H1 (cell line): ENCODE measurements around the gene ZNF648. TPM values are rescaled to one million over a fixed set of nuclear protein-coding genes. Genes with fewer than 3 reads are reported as not detected.

Source experiments
- ASH2L ChIP-seq: fragments of 200-600, 300-600 bp; sonication (generic); IDR thresholded peaks from one replicate; pipeline ENCODE4 v1.7.1; 2017; ENCODE audit warnings: low read length
- BCL11A ChIP-seq, 2 experiments: IDR thresholded peaks; one replicate each; pipeline ENCODE4 v1.6.1; 2011; ENCODE audit warnings: low read depth in 2 of 2, low read length in 2 of 2, mild to moderate bottlenecking in 2 of 2
- CHD1 ChIP-seq: IDR thresholded peaks from 2 replicates; pipeline ENCODE4 v1.6.1; 2012; ENCODE audit warnings: low read depth, low read length, improper control_type of control experiment
- CREB1 ChIP-seq: IDR thresholded peaks from 2 replicates; pipeline ENCODE4 v1.6.1; 2012; ENCODE audit warnings: inconsistent platforms
- GTF2F1 ChIP-seq: IDR thresholded peaks from 2 replicates; pipeline ENCODE4 v1.6.1; 2012; ENCODE audit warnings: low read depth, low read length, improper control_type of control experiment, borderline replicate concordance
- JUN ChIP-seq: IDR thresholded peaks from 2 replicates; pipeline ENCODE4 v1.6.1; 2011; ENCODE audit warnings: low read depth, mild to moderate bottlenecking, improper control_type of control experiment, low read length
- KDM1A ChIP-seq: fragments of 200-600, 300-600 bp; sonication (generic); IDR thresholded peaks from 2 replicates; pipeline ENCODE4 v1.7.1; 2016; ENCODE audit warnings: mild to moderate bottlenecking, low read length, borderline replicate concordance
- SIX5 ChIP-seq: IDR thresholded peaks from 2 replicates; pipeline ENCODE4 v1.6.1; 2011; ENCODE audit warnings: mild to moderate bottlenecking, low read depth, low read length
- YY1 ChIP-seq: IDR thresholded peaks from 2 replicates; pipeline ENCODE4 v1.6.1; 2011; ENCODE audit warnings: low read depth, mild to moderate bottlenecking, low read length
- polyA plus RNA-seq, 7 experiments: library from polyadenylated mRNA; depleted of rRNA in 3 of 7; stranded (reverse) in 5 of 7; unstranded in 2 of 7; fragments of >200 nt in 5 of 7; fragments of 200-250 nt in 2 of 7; gene quantifications; 1 replicate in 5 of 7; 2 replicates in 1 of 7; 4 replicates in 1 of 7; pipeline versions ENCODE4 v1.2.1 to v1.2.3, GENCODE V29; 2011 to 2013; ENCODE audit warnings: missing spikeins in 2 of 7, mixed read lengths in 2 of 7
- total RNA-seq: library from RNA; stranded (reverse); fragmentation: NEBNext Ultra II Directional; extraction: Animal tissue kit (Norgen Biotek cat#: 25700); gene quantifications from 2 replicates; pipeline ENCODE4 v1.2.1, GENCODE V29; 2021

ZNF648 gene
- total and polyA plus RNA-seq, 2 of the 8 experiments (the other 6 are each of a cell fraction or from before 2014, with no cell fraction given), result 0.20 to 0.53 TPM

DNA sequence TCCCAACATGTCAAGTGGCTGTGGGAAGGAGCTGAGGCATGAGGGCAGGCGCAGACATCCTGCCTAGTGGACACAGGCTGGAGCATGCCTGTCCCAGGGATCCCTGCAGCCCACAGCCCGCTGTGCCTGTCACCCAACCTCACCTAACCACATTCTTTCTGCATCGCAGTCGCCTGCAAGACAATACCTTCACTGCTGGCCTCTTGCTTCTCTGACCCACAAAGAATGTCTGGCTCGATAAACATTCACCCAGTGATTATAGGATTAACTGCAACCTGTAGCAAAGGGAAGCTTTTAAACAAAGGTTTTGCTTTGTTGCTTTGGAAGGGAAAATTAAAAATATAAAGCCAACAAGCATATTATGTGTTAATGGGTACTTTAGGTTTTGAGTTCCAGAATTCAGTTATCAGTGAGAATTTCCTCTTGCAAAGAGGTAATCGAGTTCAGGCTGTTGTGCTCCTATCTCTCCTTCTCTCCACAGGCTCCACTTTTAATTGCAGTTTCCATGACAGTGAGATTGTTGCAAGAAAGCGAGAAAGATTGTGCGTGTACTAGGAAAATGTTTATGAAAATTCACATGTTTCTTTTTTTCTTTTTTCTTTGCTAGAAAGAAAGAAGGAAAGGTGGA, 40.0 kb upstream of the ZNF648 start (continued):
- TF ChIP-seq JUN, result no peak
- peak; percentile 95 to 100 for TF ChIP-seq BCL11A (IDR thresholded peaks at IDR 0.05; ENCODE audit: low read depth in 2 of 2, low read length in 2 of 2)
- no peak for TF ChIP-seq GTF2F1
- TF ChIP-seq YY1, result peak; percentile 75
- peak; percentile 58 for TF ChIP-seq CREB1
- TF ChIP-seq KDM1A, result peak; percentile 48; the same call in 1 of the 2 replicates
- TF ChIP-seq SIX5, result no peak
- no peak for TF ChIP-seq CHD1
- TF ChIP-seq ASH2L, result peak; percentile 99
